ENCODE measurements around the gene TMC3. TPM values are rescaled to one million over a fixed set of nuclear protein-coding genes. Genes with fewer than 3 reads are reported as not detected.

Gene TMC3
- total RNA-seq, 2 experiments from 2014 or later = not detected

DNA sequence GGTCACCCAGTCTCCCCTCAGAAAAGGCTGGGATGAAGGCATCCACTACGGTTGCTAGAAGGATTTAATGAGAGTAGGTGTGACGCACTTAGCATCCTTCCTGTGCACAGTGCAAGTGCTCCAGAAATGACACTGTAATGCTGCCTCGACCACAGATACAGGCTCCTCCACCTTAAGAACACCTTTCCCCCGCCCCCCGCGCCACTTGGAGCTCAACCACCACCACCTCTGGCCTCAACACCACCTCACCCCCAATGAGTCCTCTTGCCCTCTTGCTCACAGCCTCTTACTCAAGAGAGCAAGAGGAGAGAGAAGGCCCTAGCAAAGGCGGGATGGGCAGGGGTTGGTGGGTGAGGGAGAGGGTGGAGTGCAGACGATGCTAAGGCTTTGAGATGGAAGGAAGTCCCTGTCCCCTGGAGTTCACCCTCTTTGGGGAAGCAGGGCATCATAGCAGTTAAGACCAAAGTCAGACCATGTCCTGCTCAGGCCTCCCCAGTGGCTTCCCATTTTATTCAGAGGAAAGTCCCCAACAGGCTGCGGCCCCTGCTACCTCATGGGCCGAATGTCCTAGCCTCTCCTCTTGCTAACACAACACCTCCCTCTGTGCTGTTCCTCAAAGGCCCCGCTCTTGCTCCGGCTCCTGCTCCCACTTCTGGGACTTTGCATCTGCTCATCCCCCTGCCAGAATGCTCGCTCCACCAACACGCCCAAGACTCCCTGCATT, 58.4 kb downstream of the TMC3 start:
- Histone ChIP-seq H3K4me2 (ENCODE audit: low read length) (peak overlapping the region; percentile 83), H3K36me3 (ENCODE audit: insufficient read depth, low read length) (peaks cover 72% of the 10 kb centered on the region), H3K79me2 (ENCODE audit: insufficient read depth, low read depth, low read length) (no peaks in the 10 kb centered on the region), H3K9me3 (ENCODE audit: low read length) (no peaks in the 10 kb centered on the region), H3K9me2 (ENCODE audit: insufficient read depth, low read length) (no peaks in the 10 kb centered on the region), H3K4me1 (ENCODE audit: insufficient read depth, low read length, poor library complexity, severe bottlenecking) (peaks cover 77% of the 10 kb centered on the region), H3K4me3 (ENCODE audit: low read depth, low read length, poor library complexity, severe bottlenecking) (no peak overlapping the region), H3K27ac (ENCODE audit: low read depth, low read length, poor library complexity, severe bottlenecking) (no peak overlapping the region), H2AFZ (ENCODE audit: low read length) (no peak overlapping the region), H4K20me1 (ENCODE audit: insufficient read depth, low read length) (peaks cover 1% of the 10 kb centered on the region; the same call in 1 of the 2 replicates)
- DNase-seq (ENCODE audit: low spot score) = no peak
- TF ChIP-seq, protein P1, sequence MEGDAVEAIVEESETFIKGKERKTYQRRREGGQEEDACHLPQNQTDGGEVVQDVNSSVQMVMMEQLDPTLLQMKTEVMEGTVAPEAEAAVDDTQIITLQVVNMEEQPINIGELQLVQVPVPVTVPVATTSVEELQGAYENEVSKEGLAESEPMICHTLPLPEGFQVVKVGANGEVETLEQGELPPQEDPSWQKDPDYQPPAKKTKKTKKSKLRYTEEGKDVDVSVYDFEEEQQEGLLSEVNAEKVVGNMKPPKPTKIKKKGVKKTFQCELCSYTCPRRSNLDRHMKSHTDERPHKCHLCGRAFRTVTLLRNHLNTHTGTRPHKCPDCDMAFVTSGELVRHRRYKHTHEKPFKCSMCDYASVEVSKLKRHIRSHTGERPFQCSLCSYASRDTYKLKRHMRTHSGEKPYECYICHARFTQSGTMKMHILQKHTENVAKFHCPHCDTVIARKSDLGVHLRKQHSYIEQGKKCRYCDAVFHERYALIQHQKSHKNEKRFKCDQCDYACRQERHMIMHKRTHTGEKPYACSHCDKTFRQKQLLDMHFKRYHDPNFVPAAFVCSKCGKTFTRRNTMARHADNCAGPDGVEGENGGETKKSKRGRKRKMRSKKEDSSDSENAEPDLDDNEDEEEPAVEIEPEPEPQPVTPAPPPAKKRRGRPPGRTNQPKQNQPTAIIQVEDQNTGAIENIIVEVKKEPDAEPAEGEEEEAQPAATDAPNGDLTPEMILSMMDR (conservative IDR thresholded peaks at IDR 0.05; ENCODE audit: low read length) = no peak
- intact Hi-C loops (cut with micrococcal nuclease; ENCODE audit: unreplicated experiment) = loop anchor here (2.0 kb wide), 1 partner anchor 23 kb away; no protein-coding TSS in a partner anchor
- CTCF ChIA-PET (ENCODE audit: unreplicated experiment) = no interaction called here
- no TSS peak for BruUV-seq (replicated peaks)
- POLR2A ChIA-PET = interaction anchor here (1.4 kb wide), 1 partner anchor 14 kb away, joined by 5 read pairs; no protein-coding TSS in a partner anchor

DNA sequence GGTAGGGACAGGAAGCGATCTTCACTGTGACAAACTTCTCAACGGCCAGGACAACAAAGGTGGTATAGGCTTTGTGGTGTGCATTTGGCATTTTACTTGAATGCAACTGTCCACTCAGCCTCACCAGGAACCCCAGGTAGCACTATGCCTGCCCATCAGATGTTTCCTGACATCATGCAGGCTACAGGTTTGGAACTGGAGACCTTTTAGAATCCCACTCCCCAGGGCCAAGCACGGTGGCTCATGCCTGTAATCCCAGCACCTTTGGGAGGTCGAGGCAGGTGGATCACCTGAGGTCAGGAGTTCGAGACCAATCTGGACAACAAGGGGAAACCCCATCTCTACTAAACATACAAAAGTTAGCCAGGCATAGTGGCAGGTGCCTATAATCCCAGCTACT, 59.6 kb downstream of the TMC3 start:
- no TSS peak for BruUV-seq (replicated peaks)
- Histone ChIP-seq H2AFZ (ENCODE audit: low read length) (no peak overlapping the region), H4K20me1 (ENCODE audit: insufficient read depth, low read length) (peaks cover 6% of the 10 kb centered on the region; the same call in 1 of the 2 replicates), H3K27ac (ENCODE audit: low read depth, low read length, poor library complexity, severe bottlenecking) (no peak overlapping the region), H3K36me3 (ENCODE audit: insufficient read depth, low read length) (peaks cover 72% of the 10 kb centered on the region), H3K9me3 (ENCODE audit: low read length) (no peaks in the 10 kb centered on the region), H3K4me2 (ENCODE audit: low read length) (no peak overlapping the region), H3K9me2 (ENCODE audit: insufficient read depth, low read length) (no peaks in the 10 kb centered on the region), H3K4me1 (ENCODE audit: insufficient read depth, low read length, poor library complexity, severe bottlenecking) (peaks cover 76% of the 10 kb centered on the region), H3K79me2 (ENCODE audit: insufficient read depth, low read depth, low read length) (no peaks in the 10 kb centered on the region), H3K4me3 (ENCODE audit: low read depth, low read length, poor library complexity, severe bottlenecking) (no peak overlapping the region)
- intact Hi-C loops (cut with micrococcal nuclease; ENCODE audit: unreplicated experiment) = no loop called here
- ChIA-PET CTCF (ENCODE audit: unreplicated experiment) (no interaction called here), POLR2A (interaction anchor here (1.4 kb wide), 1 partner anchor 13 kb away, joined by 5 read pairs; no protein-coding TSS in a partner anchor)
- no peak for DNase-seq (ENCODE audit: low spot score)
- TF ChIP-seq EZH2phosphoT487 (IDR thresholded peaks at IDR 0.05; ENCODE audit: borderline replicate concordance, low read depth, low read length) = no peak
- TF ChIP-seq, protein P1 (conservative IDR thresholded peaks at IDR 0.05; ENCODE audit: low read length) = no peak

DNA sequence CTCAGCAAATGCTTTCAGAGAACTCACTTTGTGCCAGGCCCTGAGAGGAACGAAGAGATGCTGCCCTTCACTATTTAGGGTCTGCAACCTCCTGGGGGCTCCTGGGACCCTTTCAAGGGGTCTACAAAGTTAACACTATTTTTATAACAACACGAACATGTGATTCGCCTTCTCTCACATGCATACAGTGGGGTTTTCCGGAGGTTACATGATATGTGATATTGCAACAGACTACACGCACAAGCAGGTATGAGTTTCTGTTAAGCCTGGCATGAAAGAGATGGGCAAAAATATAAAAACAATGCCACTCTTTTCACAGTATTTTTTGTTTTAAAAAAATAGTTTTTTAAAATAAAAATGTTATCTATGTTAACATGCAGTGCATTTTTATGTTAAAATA, 60.3 kb downstream of the TMC3 start:
- TF ChIP-seq EZH2phosphoT487 (IDR thresholded peaks at IDR 0.05; ENCODE audit: borderline replicate concordance, low read depth, low read length) = no peak
- TF ChIP-seq, protein P1 (conservative IDR thresholded peaks at IDR 0.05; ENCODE audit: low read length) = no peak
- POLR2A ChIA-PET = interaction anchor here (1.0 kb wide), 1 partner anchor 15 kb away, joined by 3 read pairs; no protein-coding TSS in a partner anchor
- BruUV-seq (replicated peaks) = no TSS peak
- intact Hi-C loops (cut with micrococcal nuclease; ENCODE audit: unreplicated experiment) = no loop called here
- no peak for DNase-seq (ENCODE audit: low spot score)
- Histone ChIP-seq H3K36me3 (ENCODE audit: insufficient read depth, low read length) (peaks cover 72% of the 10 kb centered on the region), H2AFZ (ENCODE audit: low read length) (no peak overlapping the region), H3K4me1 (ENCODE audit: insufficient read depth, low read length, poor library complexity, severe bottlenecking) (peaks cover 69% of the 10 kb centered on the region), H3K4me2 (ENCODE audit: low read length) (no peak overlapping the region), H3K79me2 (ENCODE audit: insufficient read depth, low read depth, low read length) (no peaks in the 10 kb centered on the region), H3K9me3 (ENCODE audit: low read length) (no peaks in the 10 kb centered on the region), H4K20me1 (ENCODE audit: insufficient read depth, low read length) (peaks cover 6% of the 10 kb centered on the region; the same call in 1 of the 2 replicates), H3K27ac (ENCODE audit: low read depth, low read length, poor library complexity, severe bottlenecking) (no peak overlapping the region), H3K4me3 (ENCODE audit: low read depth, low read length, poor library complexity, severe bottlenecking) (no peak overlapping the region), H3K9me2 (ENCODE audit: insufficient read depth, low read length) (no peaks in the 10 kb centered on the region)
- CTCF ChIA-PET (ENCODE audit: unreplicated experiment) = interaction anchor here (1.0 kb wide), 1 partner anchor 15 kb away, joined by 3 read pairs; no protein-coding TSS in a partner anchor
